Mesendoderm (in vitro differentiated cells): ENCODE data around the gene PLEKHH2.
"Not testable (repeated sequence)": the region's sequence is repeated elsewhere in the genome, so short reads cannot be mapped to it uniquely, and the experiment has no call there.

Experiments used
- DNase-seq: peaks from one replicate; pipeline ENCODE4 v3.0.0; 2013
- H2AK5ac ChIP-seq: 2 replicates; pipeline ENCODE4 v1.6.1; 2013; ENCODE audit warnings: low read length, inconsistent platforms
- H2BK120ac ChIP-seq: 2 replicates; pipeline ENCODE4 v1.6.1; 2013; ENCODE audit warnings: low read depth, mild to moderate bottlenecking, low read length, moderate library complexity, mixed read lengths
- H2BK15ac ChIP-seq: replicated peaks from 2 replicates; pipeline ENCODE4 v1.6.1; 2013; ENCODE audit warnings: low read depth, mild to moderate bottlenecking, moderate library complexity
- H2BK5ac ChIP-seq: 2 replicates; pipeline ENCODE4 v1.6.1; 2013; ENCODE audit warnings: low read length, inconsistent platforms
- H3K18ac ChIP-seq: 2 replicates; pipeline ENCODE4 v1.6.1; 2013; ENCODE audit warnings: mild to moderate bottlenecking, low read length, mixed read lengths
- H3K23ac ChIP-seq: one replicate; pipeline ENCODE4 v1.6.1; 2013; ENCODE audit warnings: low read length
- H3K27ac ChIP-seq: 2 replicates; pipeline ENCODE4 v1.5.1; 2013; ENCODE audit warnings: low read depth, mild to moderate bottlenecking, inconsistent platforms, low read length, moderate library complexity
- H3K27me3 ChIP-seq: 2 replicates; pipeline ENCODE4 v1.6.1; 2013; ENCODE audit warnings: low read length, control low read depth, mild to moderate bottlenecking, inconsistent platforms; ENCODE audit not compliant: insufficient read depth, poor library complexity
- H3K36me3 ChIP-seq: 2 replicates; pipeline ENCODE4 v1.6.1; 2013; ENCODE audit warnings: low read length, inconsistent platforms; ENCODE audit not compliant: control insufficient read depth, insufficient read depth
- H3K4ac ChIP-seq: one replicate; pipeline ENCODE4 v1.6.1; 2013; ENCODE audit warnings: low read depth, mild to moderate bottlenecking, low read length, moderate library complexity
- H3K4me1 ChIP-seq: 2 replicates; pipeline ENCODE4 v1.6.1; 2013; ENCODE audit warnings: low read depth, low read length, inconsistent platforms; ENCODE audit not compliant: control insufficient read depth
- H3K4me2 ChIP-seq: 2 replicates; pipeline ENCODE4 v1.6.1; 2013; ENCODE audit warnings: low read length
- H3K4me3 ChIP-seq: 2 replicates; pipeline ENCODE4 v1.5.1; 2013; ENCODE audit warnings: mild to moderate bottlenecking, low read length
- H3K56ac ChIP-seq: one replicate; pipeline ENCODE4 v1.6.1; 2013; ENCODE audit warnings: low read length
- H3K79me1 ChIP-seq: 2 replicates; pipeline ENCODE4 v1.6.1; 2013; ENCODE audit warnings: low read length, inconsistent platforms
- H3K79me2 ChIP-seq: 2 replicates; pipeline ENCODE4 v1.6.1; 2013; ENCODE audit warnings: mild to moderate bottlenecking, low read length; ENCODE audit not compliant: control insufficient read depth, insufficient read depth
- H3K9ac ChIP-seq: 2 replicates; pipeline ENCODE4 v1.6.1; 2013; ENCODE audit warnings: low read length, inconsistent platforms
- H4K5ac ChIP-seq: one replicate; pipeline ENCODE4 v1.6.1; 2013; ENCODE audit warnings: low read length
- H4K8ac ChIP-seq: one replicate; pipeline ENCODE4 v1.6.1; 2013; ENCODE audit warnings: low read depth, mild to moderate bottlenecking, control low read depth, low read length, moderate library complexity
- WGBS: extraction: QIAGEN DNeasy Blood & Tissue Kit; methylation state at CpG from one replicate; pipeline ENCODE4 v1.1.7; 2013; ENCODE audit warnings: low lambda C conversion rate, missing lambda C conversion rate; ENCODE audit not compliant: insufficient coverage; ENCODE audit errors: extremely low coverage; 5-methylcytosine and 5-hydroxymethylcytosine counted together

The PLEKHH2 gene

GRCh38 chr2:43631618-43632317 is 5.3 kb upstream of the PLEKHH2 start:
- no peak overlapping the region for H3K23ac ChIP-seq
- no peak overlapping the region for H2BK15ac ChIP-seq
- WGBS: no CpG with 5 or more reads among the region's 11 CpGs
- no peak overlapping the region for H3K4me2 ChIP-seq
- no peak overlapping the region for H3K4ac ChIP-seq
- no peak overlapping the region for H4K5ac ChIP-seq
- no peaks in the 10 kb centered on the region for H3K79me2 ChIP-seq
- no peak overlapping the region for H3K18ac ChIP-seq
- H3K79me1 ChIP-seq: no peaks in the 10 kb centered on the region
- no peak overlapping the region for H3K4me3 ChIP-seq
- H2BK120ac ChIP-seq: no peak overlapping the region
- no peak overlapping the region for H2BK5ac ChIP-seq
- H3K56ac ChIP-seq: no peak overlapping the region
- no peak overlapping the region for H3K27ac ChIP-seq
- H3K36me3 ChIP-seq: no peaks in the 10 kb centered on the region
- DNase-seq: no peak
- H3K9ac ChIP-seq: no peak overlapping the region
- H4K8ac ChIP-seq: no peak overlapping the region
- peaks cover 4% of the 10 kb centered on the region for H3K4me1 ChIP-seq
- H2AK5ac ChIP-seq: no peak overlapping the region
- H3K27me3 ChIP-seq: no peaks in the 10 kb centered on the region

GRCh38 chr2:43634604-43635306 is 2.3 kb upstream of the PLEKHH2 start:
- Histone ChIP-seq H3K79me1 (no peaks in the 10 kb centered on the region), H4K8ac (no peak overlapping the region), H3K4me1 (peaks cover 4% of the 10 kb centered on the region), H3K79me2 (no peaks in the 10 kb centered on the region), H3K36me3 (no peaks in the 10 kb centered on the region), H3K18ac (no peak overlapping the region), H2AK5ac (no peak overlapping the region), H4K5ac (no peak overlapping the region), H3K9ac (no peak overlapping the region), H3K23ac (no peak overlapping the region), H2BK15ac (no peak overlapping the region), H3K4ac (no peak overlapping the region), H3K27ac (no peak overlapping the region), H2BK120ac (no peak overlapping the region), H3K27me3 (no peaks in the 10 kb centered on the region), H3K4me2 (no peak overlapping the region), H3K56ac (no peak overlapping the region), H3K4me3 (no peak overlapping the region), H2BK5ac (no peak overlapping the region)
- no CpG with 5 or more reads among the region's 6 CpGs for WGBS
- no peak for DNase-seq

- not testable (repeated sequence) for H3K27me3 ChIP-seq, H3K4me1 ChIP-seq, H2BK120ac ChIP-seq
Observed at GRCh38 chr2:43636153-43636552, 907 bp upstream of the PLEKHH2 start.

GRCh38 chr2:43636621-43637020 is 439 bp upstream of the PLEKHH2 start:
- Histone ChIP-seq H3K4me2 (peak overlapping the region; percentile 90), H3K9ac (peak overlapping the region; percentile 57), H2BK15ac (no peak overlapping the region), H3K27me3 (no peaks in the 10 kb centered on the region), H4K8ac (no peak overlapping the region), H2AK5ac (no peak overlapping the region), H3K79me1 (no peaks in the 10 kb centered on the region), H3K18ac (no peak overlapping the region), H3K4me3 (no peak overlapping the region), H4K5ac (no peak overlapping the region), H2BK120ac (no peak overlapping the region), H3K4ac (no peak overlapping the region), H3K56ac (peak overlapping the region; percentile 84), H2BK5ac (no peak overlapping the region), H3K27ac (no peak overlapping the region), H3K23ac (no peak overlapping the region), H3K4me1 (peaks cover 4% of the 10 kb centered on the region), H3K36me3 (no peaks in the 10 kb centered on the region), H3K79me2 (no peaks in the 10 kb centered on the region)
- WGBS: no CpG with 5 or more reads among the region's 10 CpGs
- no peak for DNase-seq

More at GRCh38 chr2:43636153-43636552, 907 bp upstream of the PLEKHH2 start:
- not testable (repeated sequence) for H3K56ac ChIP-seq, H2AK5ac ChIP-seq, H3K4me3 ChIP-seq, H3K36me3 ChIP-seq, H3K9ac ChIP-seq, H3K4ac ChIP-seq, H4K5ac ChIP-seq, H3K23ac ChIP-seq, H3K79me2 ChIP-seq, H3K79me1 ChIP-seq, H3K18ac ChIP-seq, DNase-seq, H4K8ac ChIP-seq, H3K27ac ChIP-seq, H3K4me2 ChIP-seq, H2BK5ac ChIP-seq, H2BK15ac ChIP-seq
- whole genome bisulfite sequencing: no CpG with 5 or more reads among the region's 12 CpGs

GRCh38 chr2:43642363-43642762 is 5.3 kb downstream of the PLEKHH2 start:
- Histone ChIP-seq H3K4me3 (no peak overlapping the region), H3K56ac (no peak overlapping the region), H3K79me1 (no peaks in the 10 kb centered on the region), H3K4me1 (no peaks in the 10 kb centered on the region), H2BK5ac (no peak overlapping the region), H3K4ac (no peak overlapping the region), H2BK15ac (no peak overlapping the region), H3K27ac (no peak overlapping the region), H2BK120ac (no peak overlapping the region), H3K79me2 (no peaks in the 10 kb centered on the region), H4K8ac (no peak overlapping the region), H4K5ac (no peak overlapping the region), H3K27me3 (no peaks in the 10 kb centered on the region), H3K23ac (no peak overlapping the region), H3K18ac (no peak overlapping the region), H2AK5ac (no peak overlapping the region), H3K36me3 (no peaks in the 10 kb centered on the region), H3K4me2 (no peak overlapping the region), H3K9ac (no peak overlapping the region)
- DNase-seq: no peak
- no CpG with 5 or more reads among the region's 2 CpGs for WGBS
